ENCODE data around the gene NF2. TPM values are rescaled to one million over a fixed set of nuclear protein-coding genes. Genes with fewer than 3 reads are reported as not detected.

The NF2 gene
- total and polyA plus RNA-seq, 8 donors: 5.8 to 37.6 (median 18.3) TPM

DNA sequence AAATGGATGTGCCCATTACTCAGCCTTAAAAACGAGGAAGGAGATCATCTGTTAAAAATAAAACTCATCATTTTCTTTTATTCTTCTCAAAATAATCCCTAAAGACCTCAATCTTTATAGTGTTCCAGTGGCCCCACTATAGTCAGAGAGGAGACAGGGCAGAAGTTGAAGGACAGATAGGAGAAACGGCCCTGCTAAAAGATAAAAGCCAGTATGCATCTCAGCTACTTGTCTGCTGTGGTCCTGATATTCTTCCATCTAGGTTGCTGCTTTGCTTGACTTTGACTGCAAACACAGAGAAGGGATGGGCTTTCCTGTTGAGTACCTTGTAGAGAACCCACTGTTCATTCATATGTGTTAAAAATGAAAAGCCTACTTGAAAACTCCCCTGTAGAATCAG, 31.4 kb downstream of the NF2 start:
- intact Hi-C loops (cut with DNase I; ENCODE audit: low total_unique reads): no loop called here

GRCh38 chr22:29635734-29636357, 32.4 kb downstream of the NF2 start:
- Histone ChIP-seq H3K4me3 (no peak overlapping the region), H3K27ac (no peak overlapping the region), H3K27me3 (no peaks in the 10 kb centered on the region), H3K36me3 (peaks cover 0 to 31% (median 29%) of the 10 kb centered on the region in 4 donors), H3K4me1 (peaks cover 0 to 9% (median 4%) of the 10 kb centered on the region in 4 donors), H3K9me3 (no peaks in the 10 kb centered on the region)
- intact Hi-C loops (cut with DNase I; ENCODE audit: low total_unique reads): no loop called here
- peak in 1 of 2 donors; percentile 75 for DNase-seq
- WGBS, 5 donors: 27 to 43% (median 32%) methylated on average over 3 of the region's 3 CpGs
- TF ChIP-seq POLR2A (IDR thresholded peaks at IDR 0.05): no peak
- TF ChIP-seq, protein P1, sequence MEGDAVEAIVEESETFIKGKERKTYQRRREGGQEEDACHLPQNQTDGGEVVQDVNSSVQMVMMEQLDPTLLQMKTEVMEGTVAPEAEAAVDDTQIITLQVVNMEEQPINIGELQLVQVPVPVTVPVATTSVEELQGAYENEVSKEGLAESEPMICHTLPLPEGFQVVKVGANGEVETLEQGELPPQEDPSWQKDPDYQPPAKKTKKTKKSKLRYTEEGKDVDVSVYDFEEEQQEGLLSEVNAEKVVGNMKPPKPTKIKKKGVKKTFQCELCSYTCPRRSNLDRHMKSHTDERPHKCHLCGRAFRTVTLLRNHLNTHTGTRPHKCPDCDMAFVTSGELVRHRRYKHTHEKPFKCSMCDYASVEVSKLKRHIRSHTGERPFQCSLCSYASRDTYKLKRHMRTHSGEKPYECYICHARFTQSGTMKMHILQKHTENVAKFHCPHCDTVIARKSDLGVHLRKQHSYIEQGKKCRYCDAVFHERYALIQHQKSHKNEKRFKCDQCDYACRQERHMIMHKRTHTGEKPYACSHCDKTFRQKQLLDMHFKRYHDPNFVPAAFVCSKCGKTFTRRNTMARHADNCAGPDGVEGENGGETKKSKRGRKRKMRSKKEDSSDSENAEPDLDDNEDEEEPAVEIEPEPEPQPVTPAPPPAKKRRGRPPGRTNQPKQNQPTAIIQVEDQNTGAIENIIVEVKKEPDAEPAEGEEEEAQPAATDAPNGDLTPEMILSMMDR (IDR thresholded peaks at IDR 0.05): peak in 4 of 7 experiments; percentile 18 to 49 (median 40)

More for the DNA sequence above, 31.4 kb downstream of the NF2 start:
- Histone ChIP-seq H3K4me1 (peaks cover 0 to 19% (median 12%) of the 10 kb centered on the region in 4 donors), H3K27ac (no peak overlapping the region), H3K36me3 (peaks cover 0 to 31% (median 24%) of the 10 kb centered on the region in 4 donors), H3K4me3 (no peak overlapping the region), H3K9me3 (no peaks in the 10 kb centered on the region), H3K27me3 (no peaks in the 10 kb centered on the region)
- TF ChIP-seq EP300 (IDR thresholded peaks at IDR 0.05) (no peak), POLR2AphosphoS5 (IDR thresholded peaks at IDR 0.05) (no peak), POLR2A (IDR thresholded peaks at IDR 0.05) (no peak)
- TF ChIP-seq, protein P1 (IDR thresholded peaks at IDR 0.05): no peak
- WGBS, 5 donors: 65 to 83% (median 74%) methylated on average over 2 of the region's 2 CpGs
- DNase-seq: no peak

GRCh38 chr22:29636751-29637150, 33.3 kb downstream of the NF2 start:
- Histone ChIP-seq H3K27me3 (no peaks in the 10 kb centered on the region), H3K4me3 (no peak overlapping the region), H3K4me1 (peaks cover 0 to 4% (median under 1%) of the 10 kb centered on the region in 4 donors), H3K27ac (no peak overlapping the region), H3K36me3 (peaks cover 0 to 39% (median 32%) of the 10 kb centered on the region in 4 donors), H3K9me3 (no peaks in the 10 kb centered on the region)
- intact Hi-C loops (cut with DNase I; ENCODE audit: low total_unique reads): no loop called here
- WGBS, 5 donors: 82 to 95% (median 91%) methylated on average over 7 of the region's 7 CpGs
- TF ChIP-seq, protein P1 (IDR thresholded peaks at IDR 0.05): no peak
- TF ChIP-seq POLR2AphosphoS5 (IDR thresholded peaks at IDR 0.05) (no peak), EP300 (IDR thresholded peaks at IDR 0.05) (no peak), POLR2A (IDR thresholded peaks at IDR 0.05) (no peak)
- DNase-seq: no peak

- TF ChIP-seq POLR2A (IDR thresholded peaks at IDR 0.05) (no peak), EP300 (IDR thresholded peaks at IDR 0.05) (no peak), POLR2AphosphoS5 (IDR thresholded peaks at IDR 0.05) (no peak)
- TF ChIP-seq, protein P1 (IDR thresholded peaks at IDR 0.05): no peak
- DNase-seq: no peak
- H3K9me3 ChIP-seq: no peaks in the 10 kb centered on the region
- H3K27me3 ChIP-seq: no peaks in the 10 kb centered on the region
- intact Hi-C loops (cut with DNase I; ENCODE audit: low total_unique reads): no loop called here
- H3K4me1 ChIP-seq: peaks cover 0 to 4% (median 0%) of the 10 kb centered on the region in 4 donors
- 92 to 100% (median 97%) methylated on average over 1 of the region's 1 CpG for WGBS, 5 donors
- no peak overlapping the region for H3K4me3 ChIP-seq
- H3K27ac ChIP-seq: no peak overlapping the region
- H3K36me3 ChIP-seq: peaks cover 0 to 43% (median 37%) of the 10 kb centered on the region in 4 donors
Observed at GRCh38 chr22:29637181-29637580, 33.7 kb downstream of the NF2 start.
